ENCODE results near the gene SLC22A15. TPM values are rescaled to one million over a fixed set of nuclear protein-coding genes. Genes with fewer than 3 reads are reported as not detected.
A peak's percentile ranks its signal among the peaks of the same experiment; 100 is the strongest.

Gene SLC22A15
- total RNA-seq = under 1 TPM; 0.27 to 0.39 TPM
- polyA plus RNA-seq = not detected
- 0 to 0.96 (median 0.21) reads per million in 6 experiments for total RNA-seq

DNA sequence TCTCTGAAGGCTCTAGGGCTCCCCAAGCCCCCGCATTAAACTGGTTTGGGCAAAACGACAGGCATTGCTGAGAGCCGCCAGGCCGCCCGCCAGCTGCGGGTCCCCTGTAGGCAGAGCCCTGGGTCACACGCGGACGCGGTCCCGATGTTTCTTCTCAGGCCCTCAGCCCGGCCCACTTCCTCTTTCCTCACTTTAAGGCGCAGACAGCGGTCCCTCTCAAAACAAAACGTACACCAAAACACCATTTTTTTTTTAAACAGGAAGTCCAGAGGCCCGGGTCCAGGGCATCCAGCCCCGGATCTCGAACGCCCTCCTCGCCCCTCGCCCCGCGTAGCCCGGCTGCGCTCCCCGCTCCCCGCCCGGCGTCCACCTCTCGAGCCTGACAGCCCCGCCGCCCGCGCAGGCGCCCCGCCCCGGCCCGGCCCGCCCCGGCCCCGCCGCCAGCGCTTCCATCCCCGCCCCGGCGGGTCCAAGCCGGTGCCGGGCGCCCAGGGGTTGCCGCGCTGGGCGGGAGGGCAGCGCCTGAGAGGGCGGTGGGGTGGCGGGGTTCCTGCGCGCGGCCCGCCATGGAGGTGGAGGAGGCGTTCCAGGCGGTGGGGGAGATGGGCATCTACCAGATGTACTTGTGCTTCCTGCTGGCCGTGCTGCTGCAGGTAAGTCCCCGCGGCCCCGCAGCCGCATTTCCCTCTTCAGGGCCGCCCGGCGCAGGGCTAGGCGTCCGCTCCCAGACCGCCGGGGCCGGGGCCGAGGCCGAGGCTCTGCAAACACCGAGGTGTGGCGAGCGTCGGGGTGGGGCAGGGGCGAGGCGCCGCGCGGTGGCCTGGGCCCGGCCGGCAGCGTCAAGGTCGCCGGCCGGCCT lies at the start of gene SLC22A15:
Gene SLC22A15 (plus strand): TSS at position 452 of the 859 bp plus-strand sequence. CDS start 115 bp downstream, at position 567.
- H3K9me3 Mint-ChIP-seq = no peaks in the 10 kb centered on the region
- H3K4me3 Mint-ChIP-seq = peak within 1 kb of the TSS; percentile 81 to 92 (median 89)
- peak; percentile 66 to 83 for ATAC-seq
- DNase-seq = peak in 8 of 10 donors; percentile 6 to 67 (median 28)
- POLR2A ChIA-PET = no interaction called here
- H3K27ac Mint-ChIP-seq = peak within 1 kb of the TSS; percentile 7 to 87 (median 61)
- peaks cover 0 to 10% (median 8%) of the 10 kb centered on the region in 4 donors for H3K4me1 Mint-ChIP-seq
- H3K27me3 Mint-ChIP-seq = peaks cover 11 to 48% (median 31%) of the 10 kb centered on the region in 5 donors
- H3K36me3 Mint-ChIP-seq = peaks cover 0 to 4% (median 0%) of the 10 kb centered on the region in 3 donors

DNA sequence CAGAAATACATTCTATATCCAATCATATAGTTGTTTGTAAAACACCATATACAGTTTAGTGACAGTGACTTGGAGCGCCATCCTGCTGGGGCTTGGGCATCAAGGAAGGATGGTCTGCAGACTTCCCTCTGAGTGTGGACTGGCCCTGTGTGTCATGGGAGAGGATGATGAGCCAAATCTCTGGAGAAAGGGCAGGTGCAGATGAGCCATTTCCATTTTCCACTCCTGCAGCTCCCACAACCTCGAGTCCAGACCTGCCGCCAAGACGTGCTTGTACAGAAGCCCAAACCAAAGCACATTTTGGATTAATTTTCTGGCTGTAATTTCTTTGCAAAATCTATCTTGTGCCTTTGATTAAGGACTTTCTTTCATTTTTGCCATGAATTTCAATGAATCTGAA lies 48.3 kb upstream of the SLC22A15 start:
- Mint-ChIP-seq H3K36me3 (no peaks in the 10 kb centered on the region), H3K9me3 (peaks cover 0 to 9% (median 0%) of the 10 kb centered on the region in 9 donors), H3K27me3 (peaks cover 0 to 11% (median 0%) of the 10 kb centered on the region in 5 donors), H3K4me3 (no peak overlapping the region), H3K4me1 (peaks cover 1 to 9% (median 4%) of the 10 kb centered on the region in 4 donors), H3K27ac (no peak overlapping the region)
- POLR2A ChIA-PET = no interaction called here
- no peak for DNase-seq
- no peak for ATAC-seq

DNA sequence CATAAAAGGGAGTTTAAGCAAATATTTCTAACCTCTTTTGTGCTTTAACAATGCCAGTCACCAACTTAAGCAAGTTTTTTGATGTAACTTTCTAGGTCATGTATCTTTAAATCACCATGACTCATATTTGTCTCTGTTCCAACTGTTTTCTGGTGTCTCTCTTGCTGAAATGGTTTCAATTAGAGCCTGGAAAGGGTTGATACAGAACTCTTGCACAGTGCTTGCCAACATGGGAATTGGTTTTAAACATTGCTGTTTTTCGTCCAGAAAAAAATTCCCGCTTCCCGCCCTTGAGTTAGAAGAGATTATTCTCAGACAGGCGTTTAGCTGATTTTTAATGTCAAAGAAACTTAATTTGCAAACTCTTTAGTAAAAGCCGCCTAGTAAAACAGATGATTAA lies 46.4 kb upstream of the SLC22A15 start:
- Mint-ChIP-seq H3K27ac (no peak overlapping the region), H3K4me3 (no peak overlapping the region), H3K27me3 (peaks cover 0 to 11% (median 2%) of the 10 kb centered on the region in 5 donors), H3K9me3 (peaks cover 0 to 9% (median 0%) of the 10 kb centered on the region in 9 donors), H3K4me1 (no peaks in the 10 kb centered on the region), H3K36me3 (no peaks in the 10 kb centered on the region)
- POLR2A ChIA-PET = no interaction called here
- ATAC-seq (no peak), DNase-seq (no peak)

DNA sequence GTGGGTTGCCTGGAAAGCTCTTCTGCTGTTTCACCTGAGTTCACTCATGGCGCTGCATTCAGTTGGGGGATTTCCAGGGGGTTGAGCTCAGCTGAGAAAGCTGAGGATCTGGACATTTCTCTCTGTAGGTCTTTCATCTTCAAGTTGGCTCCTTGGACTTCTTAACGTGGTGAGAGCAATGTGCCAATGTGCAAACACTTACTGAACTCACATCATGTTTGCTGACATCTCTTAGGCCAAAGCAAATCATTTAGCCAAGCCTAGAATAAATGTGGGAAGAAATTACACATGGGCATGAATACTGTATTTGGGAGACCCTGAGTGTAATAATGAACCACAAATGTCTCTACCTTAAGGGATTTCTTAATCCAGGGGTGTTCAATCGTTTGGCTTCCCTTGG lies 42.7 kb upstream of the SLC22A15 start:
- H3K36me3 Mint-ChIP-seq = no peaks in the 10 kb centered on the region
- no peak for ATAC-seq
- no peak overlapping the region for H3K27ac Mint-ChIP-seq
- H3K4me3 Mint-ChIP-seq = no peak overlapping the region
- POLR2A ChIA-PET = no interaction called here
- H3K27me3 Mint-ChIP-seq = peaks cover 0 to 11% (median 5%) of the 10 kb centered on the region in 5 donors
- peaks cover 0 to 9% (median 0%) of the 10 kb centered on the region in 9 donors for H3K9me3 Mint-ChIP-seq
- H3K4me1 Mint-ChIP-seq = no peaks in the 10 kb centered on the region
- no peak for DNase-seq

DNA sequence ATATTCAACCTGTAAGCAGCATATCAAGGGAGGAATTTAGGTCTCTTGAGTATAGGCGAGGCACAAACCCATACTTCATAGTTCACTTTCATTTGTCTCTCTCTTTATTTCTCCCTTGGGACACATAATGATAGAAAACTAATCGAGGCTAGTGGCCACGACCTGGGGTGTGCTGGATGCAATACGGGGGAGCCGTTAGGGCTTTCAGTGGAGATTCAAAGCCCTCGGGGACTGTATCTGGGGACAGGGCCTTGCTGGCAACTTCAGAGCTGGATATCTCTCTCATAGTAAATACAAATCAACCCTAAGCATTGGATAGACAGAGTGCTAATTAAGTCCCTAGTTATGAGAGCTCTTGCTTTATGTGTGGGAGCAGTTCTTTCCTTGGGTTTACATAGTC lies 36.9 kb upstream of the SLC22A15 start:
- Mint-ChIP-seq H3K9me3 (peaks cover 0 to 3% (median 0%) of the 10 kb centered on the region in 9 donors), H3K27me3 (peaks cover 0 to 6% (median 4%) of the 10 kb centered on the region in 5 donors)
- POLR2A ChIA-PET = no interaction called here

DNA sequence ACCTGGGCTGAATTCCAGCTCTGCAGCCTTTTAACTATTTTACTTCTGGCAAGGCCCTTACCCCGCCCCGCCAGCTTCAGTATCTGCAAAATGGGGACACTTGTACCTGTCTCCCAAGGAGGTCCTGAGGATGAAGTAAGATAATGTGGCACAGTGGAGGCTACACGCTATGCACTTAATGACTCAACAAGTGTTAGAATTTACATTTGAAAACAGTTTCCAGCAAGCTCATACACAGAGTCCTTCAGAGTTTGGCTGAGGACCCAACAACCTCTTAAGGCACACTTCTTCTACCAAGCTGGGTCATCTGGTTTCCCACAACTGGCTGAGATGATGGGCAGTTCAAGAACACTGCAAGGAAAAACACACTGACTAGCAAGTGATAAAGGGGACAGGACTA lies 30.2 kb upstream of the SLC22A15 start:
- H3K27me3 Mint-ChIP-seq = peaks cover 9 to 29% (median 17%) of the 10 kb centered on the region in 5 donors
- H3K9me3 Mint-ChIP-seq = no peaks in the 10 kb centered on the region
- POLR2A ChIA-PET = no interaction called here
- ATAC-seq (no peak), DNase-seq (no peak)
- no peak overlapping the region for H3K27ac Mint-ChIP-seq
- H3K36me3 Mint-ChIP-seq = no peaks in the 10 kb centered on the region
- no peaks in the 10 kb centered on the region for H3K4me1 Mint-ChIP-seq
- no peak overlapping the region for H3K4me3 Mint-ChIP-seq

More for the DNA sequence above, 36.9 kb upstream of the SLC22A15 start:
- H3K27ac Mint-ChIP-seq = no peak overlapping the region
- no peaks in the 10 kb centered on the region for H3K36me3 Mint-ChIP-seq
- ATAC-seq = no peak
- no peaks in the 10 kb centered on the region for H3K4me1 Mint-ChIP-seq
- no peak overlapping the region for H3K4me3 Mint-ChIP-seq
- no peak for DNase-seq

DNA sequence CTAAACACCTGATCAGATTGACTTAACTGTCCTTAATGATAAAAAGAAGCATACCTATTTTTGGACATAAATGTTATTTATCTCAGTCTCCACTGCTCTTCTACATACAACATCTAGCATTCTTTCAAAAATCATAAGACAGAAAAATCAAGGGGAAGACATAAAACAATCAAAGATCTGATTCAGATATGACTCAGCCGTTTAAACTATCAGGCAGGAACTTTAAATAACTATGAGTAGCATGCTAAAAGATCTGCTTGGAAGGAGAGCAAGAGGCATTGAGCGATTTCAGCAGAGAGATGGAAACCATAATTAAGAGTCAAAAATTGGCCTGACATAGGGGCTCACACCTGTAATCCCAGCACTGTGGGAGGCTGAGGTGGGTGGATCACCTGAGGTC lies 27.2 kb upstream of the SLC22A15 start:
- no peaks in the 10 kb centered on the region for H3K36me3 Mint-ChIP-seq
- DNase-seq = no peak
- no peak for ATAC-seq
- no peak overlapping the region for H3K27ac Mint-ChIP-seq
- no peak overlapping the region for H3K4me3 Mint-ChIP-seq
- H3K4me1 Mint-ChIP-seq = peaks cover 0 to 3% (median under 1%) of the 10 kb centered on the region in 4 donors
- H3K9me3 Mint-ChIP-seq = no peaks in the 10 kb centered on the region
- POLR2A ChIA-PET = no interaction called here
- H3K27me3 Mint-ChIP-seq = peaks cover 9 to 29% (median 13%) of the 10 kb centered on the region in 5 donors

DNA sequence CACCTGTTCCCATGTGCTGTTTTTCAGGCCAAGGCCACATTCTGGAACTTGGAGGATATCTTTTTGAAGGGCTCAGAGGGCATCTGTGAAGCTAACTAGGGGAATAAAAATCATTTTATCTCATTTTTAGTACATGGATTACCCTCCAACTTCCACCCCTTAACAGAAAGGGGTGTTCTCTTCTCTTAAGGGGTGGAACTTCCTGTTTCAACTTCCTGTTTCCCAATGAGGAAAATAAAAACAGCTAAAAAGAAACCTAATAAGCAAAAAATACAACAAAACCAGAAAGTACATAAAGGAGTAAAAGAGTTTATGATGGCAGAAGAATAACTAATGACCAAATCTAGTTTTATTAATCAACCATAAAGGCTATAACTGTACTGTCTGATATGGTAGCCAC lies 24.8 kb upstream of the SLC22A15 start:
- peaks cover 15 to 40% (median 19%) of the 10 kb centered on the region in 5 donors for H3K27me3 Mint-ChIP-seq
- no peak overlapping the region for H3K4me3 Mint-ChIP-seq
- peaks cover 0 to 3% (median under 1%) of the 10 kb centered on the region in 4 donors for H3K4me1 Mint-ChIP-seq
- H3K36me3 Mint-ChIP-seq = no peaks in the 10 kb centered on the region
- POLR2A ChIA-PET = no interaction called here
- H3K9me3 Mint-ChIP-seq = peaks cover 0 to 4% (median 0%) of the 10 kb centered on the region in 9 donors
- H3K27ac Mint-ChIP-seq = no peak overlapping the region
- ATAC-seq = no peak
- DNase-seq = no peak

DNA sequence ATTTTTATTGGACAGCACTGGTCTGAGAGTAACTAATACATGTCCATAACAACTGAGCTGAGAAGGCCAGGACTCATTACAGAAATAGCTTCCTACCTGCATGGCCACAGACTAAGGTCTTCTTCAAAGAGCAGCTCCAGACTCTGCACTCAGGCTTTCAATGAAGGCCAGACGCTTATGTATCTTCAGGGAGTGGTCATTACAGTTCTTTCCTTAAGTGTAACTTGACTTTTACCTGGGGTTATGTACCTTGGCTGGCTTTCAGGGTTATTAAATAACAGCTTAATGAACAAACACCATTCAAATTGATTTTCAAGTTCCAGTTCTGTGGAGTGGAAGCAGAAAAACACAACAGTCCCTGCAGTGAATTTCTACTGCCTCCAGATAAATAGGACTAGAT lies 23.8 kb upstream of the SLC22A15 start:
- H3K4me1 Mint-ChIP-seq = peaks cover 0 to 3% (median under 1%) of the 10 kb centered on the region in 4 donors
- H3K9me3 Mint-ChIP-seq = peaks cover 0 to 4% (median 0%) of the 10 kb centered on the region in 9 donors
- no peak overlapping the region for H3K4me3 Mint-ChIP-seq
- POLR2A ChIA-PET = no interaction called here
- peaks cover 20 to 44% (median 22%) of the 10 kb centered on the region in 5 donors for H3K27me3 Mint-ChIP-seq
- DNase-seq = no peak
- H3K27ac Mint-ChIP-seq = no peak overlapping the region
- ATAC-seq = no peak
- no peaks in the 10 kb centered on the region for H3K36me3 Mint-ChIP-seq

DNA sequence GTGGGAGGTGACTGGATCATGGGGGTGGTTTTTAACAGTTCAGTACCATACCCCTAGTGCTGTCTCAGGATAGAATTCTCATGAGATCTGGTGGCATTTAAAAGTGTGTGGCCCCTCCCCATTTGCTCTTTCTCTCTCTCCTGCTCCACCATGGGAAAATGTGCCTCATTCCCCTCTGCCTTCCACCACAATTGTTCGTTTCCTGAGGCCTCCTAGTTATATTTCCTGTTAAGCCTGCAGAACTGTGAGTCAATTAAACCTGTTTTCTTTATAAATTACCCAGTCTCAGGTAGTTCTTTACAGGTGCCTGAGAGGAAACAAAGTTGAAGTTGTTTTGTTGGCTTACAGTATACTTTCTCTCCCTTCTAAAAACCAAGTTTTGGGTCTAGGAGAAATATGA lies 23.1 kb upstream of the SLC22A15 start:
- Mint-ChIP-seq H3K27me3 (peaks cover 20 to 45% (median 22%) of the 10 kb centered on the region in 5 donors), H3K4me3 (no peak overlapping the region), H3K36me3 (no peaks in the 10 kb centered on the region), H3K9me3 (peaks cover 0 to 4% (median 0%) of the 10 kb centered on the region in 9 donors), H3K4me1 (peaks cover 0 to 3% (median under 1%) of the 10 kb centered on the region in 4 donors), H3K27ac (no peak overlapping the region)
- ATAC-seq (no peak), DNase-seq (no peak)
- POLR2A ChIA-PET = no interaction called here

DNA sequence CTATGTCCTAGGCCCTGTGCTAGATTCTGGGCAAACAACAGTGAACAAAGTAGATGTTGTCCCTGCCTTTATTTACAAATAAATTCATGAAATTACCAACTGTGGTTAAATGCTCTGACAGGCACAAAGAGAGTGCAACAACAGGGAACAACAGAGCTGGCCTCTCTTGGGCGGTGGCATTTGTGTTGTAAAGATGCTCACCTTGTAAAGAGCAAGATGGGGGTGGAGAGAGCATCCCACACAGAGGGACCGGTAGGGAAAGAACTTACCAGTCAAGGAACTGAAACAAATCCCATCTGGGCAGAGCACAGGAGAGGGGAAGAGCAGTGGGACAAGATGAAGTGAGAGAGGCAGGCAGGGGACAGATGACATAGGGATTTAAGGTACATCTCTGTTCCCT lies 21.6 kb upstream of the SLC22A15 start:
- Mint-ChIP-seq H3K9me3 (peaks cover 0 to 4% (median 0%) of the 10 kb centered on the region in 9 donors), H3K36me3 (no peaks in the 10 kb centered on the region), H3K27ac (no peak overlapping the region), H3K4me3 (no peak overlapping the region), H3K4me1 (peaks cover 0 to 3% (median under 1%) of the 10 kb centered on the region in 4 donors), H3K27me3 (peaks cover 16 to 34% (median 19%) of the 10 kb centered on the region in 5 donors)
- POLR2A ChIA-PET = no interaction called here
- no peak for ATAC-seq
- no peak for DNase-seq

DNA sequence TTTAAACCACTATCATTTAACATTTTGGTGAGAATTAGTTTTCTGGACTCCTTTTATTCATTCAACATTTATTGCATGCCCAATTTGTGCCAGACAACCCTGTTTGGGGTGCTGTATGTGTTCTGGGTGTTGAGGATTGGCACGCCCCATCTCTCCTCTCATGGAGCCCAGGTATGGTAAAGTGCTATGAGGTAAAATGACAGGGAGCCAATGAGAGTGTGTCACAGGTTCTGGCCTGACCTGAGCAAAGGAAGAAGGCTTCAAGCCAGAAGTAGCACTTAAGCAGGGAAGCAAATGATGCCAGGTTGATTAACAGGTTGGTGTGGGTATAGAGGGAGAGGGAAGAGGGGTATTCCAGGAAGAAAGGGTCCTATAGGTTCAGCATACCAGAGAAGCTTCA lies 21.1 kb upstream of the SLC22A15 start:
- peak overlapping the region in 1 of 10 donors; percentile 6 for H3K27ac Mint-ChIP-seq
- no peaks in the 10 kb centered on the region for H3K36me3 Mint-ChIP-seq
- no peak for DNase-seq
- H3K4me1 Mint-ChIP-seq = peaks cover 0 to 3% (median under 1%) of the 10 kb centered on the region in 4 donors
- no peak for ATAC-seq
- H3K4me3 Mint-ChIP-seq = no peak overlapping the region
- peaks cover 14 to 29% (median 17%) of the 10 kb centered on the region in 5 donors for H3K27me3 Mint-ChIP-seq
- peaks cover 0 to 4% (median 0%) of the 10 kb centered on the region in 9 donors for H3K9me3 Mint-ChIP-seq
- POLR2A ChIA-PET = no interaction called here

DNA sequence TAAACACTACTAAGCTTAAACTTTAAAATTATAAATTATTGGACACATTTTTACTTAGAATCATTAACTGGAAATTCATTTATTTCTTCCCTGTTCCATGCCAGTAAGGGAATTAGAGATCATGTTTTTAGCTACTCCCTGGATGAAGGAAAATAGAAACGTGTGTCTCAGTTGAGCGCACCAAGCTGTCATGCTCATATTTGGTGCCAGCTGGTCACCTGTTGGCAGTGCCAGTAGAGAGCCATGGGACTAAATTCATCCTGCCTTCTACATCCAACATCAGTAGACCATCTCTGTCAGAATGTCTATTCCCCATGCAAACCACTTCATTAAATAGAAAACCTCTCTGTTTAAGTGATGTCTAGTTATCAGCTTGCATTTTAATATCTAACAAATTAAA lies 17.4 kb upstream of the SLC22A15 start:
- POLR2A ChIA-PET = no interaction called here
- peaks cover 31 to 59% (median 36%) of the 10 kb centered on the region in 5 donors for H3K27me3 Mint-ChIP-seq
- ATAC-seq = no peak
- H3K36me3 Mint-ChIP-seq = no peaks in the 10 kb centered on the region
- H3K9me3 Mint-ChIP-seq = peaks cover 0 to 4% (median 0%) of the 10 kb centered on the region in 9 donors
- no peak overlapping the region for H3K27ac Mint-ChIP-seq
- no peaks in the 10 kb centered on the region for H3K4me1 Mint-ChIP-seq
- H3K4me3 Mint-ChIP-seq = no peak overlapping the region
- no peak for DNase-seq
